ENCODE data around the gene SLX9. TPM values are rescaled to one million over a fixed set of nuclear protein-coding genes. Genes with fewer than 3 reads are reported as not detected.
"Not testable (repeated sequence)": the region's sequence is repeated elsewhere in the genome, so short reads cannot be mapped to it uniquely, and the experiment has no call there.

SLX9 gene
- total RNA-seq, 2 donors from 2014 or later = 21.4 to 24.8 TPM

DNA sequence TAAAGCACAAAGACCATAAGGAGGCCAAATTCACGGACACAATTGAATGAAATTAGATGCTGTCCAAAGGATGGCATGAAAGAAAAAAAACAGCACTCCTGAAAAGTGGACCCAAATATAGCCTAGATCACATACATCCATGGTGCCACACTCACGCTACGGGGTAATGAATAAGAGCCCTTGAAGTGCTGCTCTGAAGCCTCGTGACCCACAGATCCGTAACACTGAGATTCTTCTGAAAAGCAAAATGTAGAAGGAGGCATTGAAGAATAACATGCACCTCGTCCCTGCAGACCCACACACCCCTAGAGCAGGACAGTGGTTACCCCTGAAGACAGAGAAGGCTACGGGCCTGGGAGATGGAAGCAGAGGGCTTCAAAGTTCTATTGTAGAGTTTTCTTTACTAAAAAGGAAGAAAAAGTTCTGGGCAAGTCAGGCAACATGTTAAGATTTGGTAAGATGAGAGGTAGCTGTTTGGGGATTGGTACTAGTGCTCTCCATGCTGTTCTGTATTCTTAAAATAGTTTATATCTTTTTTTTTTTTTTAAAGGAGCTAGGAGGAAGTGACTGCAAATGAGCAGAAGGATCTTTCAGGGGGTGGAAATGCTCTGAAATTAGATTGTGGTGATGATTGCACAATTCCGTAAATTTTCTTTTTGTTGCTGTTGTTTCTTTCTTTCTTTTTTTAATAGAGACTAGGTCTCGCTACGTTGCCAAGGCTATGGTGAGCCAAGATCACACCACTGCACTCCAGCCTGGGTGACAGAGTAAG is 15.0 kb upstream of the SLX9 start:
- WGBS = 56% methylated on average over 10 of the region's 10 CpGs
- H3K9me3 ChIP-seq = no peaks in the 10 kb centered on the region
- no peaks in the 10 kb centered on the region for H3K27me3 ChIP-seq (replicated peaks; ENCODE audit: insufficient read depth)
- H3K36me3 ChIP-seq = no peaks in the 10 kb centered on the region
- intact Hi-C loops (cut with DNase I) = no loop called here
- no peak overlapping the region for H3K4me3 ChIP-seq
- DNase-seq (ENCODE audit: low spot score) = no peak
- H3K27ac ChIP-seq = peak overlapping the region in 1 of 2 donors; percentile 49
- TF ChIP-seq POLR2A (IDR thresholded peaks at IDR 0.05) = no peak
- TF ChIP-seq, protein P1, sequence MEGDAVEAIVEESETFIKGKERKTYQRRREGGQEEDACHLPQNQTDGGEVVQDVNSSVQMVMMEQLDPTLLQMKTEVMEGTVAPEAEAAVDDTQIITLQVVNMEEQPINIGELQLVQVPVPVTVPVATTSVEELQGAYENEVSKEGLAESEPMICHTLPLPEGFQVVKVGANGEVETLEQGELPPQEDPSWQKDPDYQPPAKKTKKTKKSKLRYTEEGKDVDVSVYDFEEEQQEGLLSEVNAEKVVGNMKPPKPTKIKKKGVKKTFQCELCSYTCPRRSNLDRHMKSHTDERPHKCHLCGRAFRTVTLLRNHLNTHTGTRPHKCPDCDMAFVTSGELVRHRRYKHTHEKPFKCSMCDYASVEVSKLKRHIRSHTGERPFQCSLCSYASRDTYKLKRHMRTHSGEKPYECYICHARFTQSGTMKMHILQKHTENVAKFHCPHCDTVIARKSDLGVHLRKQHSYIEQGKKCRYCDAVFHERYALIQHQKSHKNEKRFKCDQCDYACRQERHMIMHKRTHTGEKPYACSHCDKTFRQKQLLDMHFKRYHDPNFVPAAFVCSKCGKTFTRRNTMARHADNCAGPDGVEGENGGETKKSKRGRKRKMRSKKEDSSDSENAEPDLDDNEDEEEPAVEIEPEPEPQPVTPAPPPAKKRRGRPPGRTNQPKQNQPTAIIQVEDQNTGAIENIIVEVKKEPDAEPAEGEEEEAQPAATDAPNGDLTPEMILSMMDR (IDR thresholded peaks at IDR 0.05) = no peak
- no peak for TF ChIP-seq POLR2AphosphoS5 (IDR thresholded peaks at IDR 0.05)
- H3K4me1 ChIP-seq (replicated peaks) = no peaks in the 10 kb centered on the region

DNA sequence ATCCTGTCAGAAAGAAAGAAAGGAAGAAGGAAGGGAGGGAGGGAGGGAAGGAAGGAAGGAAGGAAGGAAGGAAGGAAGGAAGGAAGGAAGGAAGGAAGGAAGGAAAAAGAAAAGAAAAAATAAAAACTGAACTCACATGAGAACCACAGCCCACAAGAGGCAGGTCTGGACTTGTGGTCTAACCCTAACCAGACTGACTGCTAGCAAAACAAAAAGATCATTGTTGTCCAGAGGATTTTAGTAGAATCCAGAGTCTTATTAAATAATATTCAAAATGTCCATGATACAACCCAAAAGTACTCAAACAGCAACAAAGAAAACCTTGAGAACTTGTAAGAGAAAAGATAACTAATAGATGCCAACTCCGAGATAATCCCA is 14.5 kb upstream of the SLX9 start:
- intact Hi-C loops (cut with DNase I) = no loop called here

DNA sequence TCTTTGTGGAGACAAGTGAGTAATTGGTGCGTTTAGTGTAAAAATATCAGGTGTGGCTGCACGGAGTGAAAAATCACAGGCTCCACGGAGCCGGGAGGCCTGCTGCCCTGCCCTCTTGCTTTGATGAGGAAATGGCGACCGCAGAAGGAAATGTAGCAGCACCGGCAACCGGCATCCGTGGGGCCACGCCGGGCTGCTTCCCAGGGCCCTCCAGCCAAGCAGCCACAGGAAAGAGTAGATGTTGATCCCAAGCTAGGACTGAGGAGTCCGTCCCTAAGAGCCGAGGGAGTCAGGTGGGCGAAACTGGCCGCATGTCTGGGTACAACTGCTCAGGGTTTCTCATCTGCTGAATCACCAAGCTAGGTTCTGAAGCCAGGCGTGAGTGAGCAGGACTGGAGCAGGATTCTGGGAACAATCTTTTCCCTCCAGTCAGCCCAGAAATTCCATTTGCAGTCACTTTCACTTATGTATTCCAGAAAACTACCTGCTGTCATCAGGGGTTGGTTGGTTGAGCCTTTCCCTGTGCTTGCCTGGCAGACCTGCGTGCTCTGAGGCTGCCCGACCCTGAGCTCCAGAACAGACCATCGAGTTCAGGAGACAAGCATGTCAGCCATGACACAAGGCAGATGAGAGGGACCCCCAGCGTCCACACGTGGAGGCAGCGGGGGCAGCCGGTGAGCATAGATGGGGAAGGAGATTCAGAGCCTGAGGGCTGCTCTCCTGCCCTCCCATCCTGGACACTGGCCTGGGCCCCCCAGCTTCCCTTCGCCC is 13.3 kb upstream of the SLX9 start:
- Histone ChIP-seq H3K27ac (no peak overlapping the region), H3K36me3 (no peaks in the 10 kb centered on the region), H3K27me3 (replicated peaks; ENCODE audit: insufficient read depth) (peaks cover 1% of the 10 kb centered on the region), H3K9me3 (no peaks in the 10 kb centered on the region), H3K4me1 (replicated peaks) (peaks cover 2% of the 10 kb centered on the region), H3K4me3 (no peak overlapping the region)
- intact Hi-C loops (cut with DNase I) = no loop called here
- DNase-seq (ENCODE audit: low spot score) = no peak
- WGBS = 73% methylated on average over 24 of the region's 24 CpGs
- TF ChIP-seq POLR2A (IDR thresholded peaks at IDR 0.05) (no peak), POLR2AphosphoS5 (IDR thresholded peaks at IDR 0.05) (no peak)

More for the DNA sequence above, 14.5 kb upstream of the SLX9 start:
- Histone ChIP-seq H3K36me3 (no peaks in the 10 kb centered on the region), H3K4me3 (no peak overlapping the region), H3K9me3 (no peaks in the 10 kb centered on the region), H3K27me3 (replicated peaks; ENCODE audit: insufficient read depth) (no peaks in the 10 kb centered on the region), H3K4me1 (replicated peaks) (no peaks in the 10 kb centered on the region), H3K27ac (peak overlapping the region in 1 of 2 donors; percentile 49)
- TF ChIP-seq, protein P1 (IDR thresholded peaks at IDR 0.05) = no peak
- TF ChIP-seq POLR2AphosphoS5 (IDR thresholded peaks at IDR 0.05) (no peak), POLR2A (IDR thresholded peaks at IDR 0.05) (no peak)
- no peak for DNase-seq (ENCODE audit: low spot score)
- WGBS = 80% methylated on average over 1 of the region's 1 CpG

DNA sequence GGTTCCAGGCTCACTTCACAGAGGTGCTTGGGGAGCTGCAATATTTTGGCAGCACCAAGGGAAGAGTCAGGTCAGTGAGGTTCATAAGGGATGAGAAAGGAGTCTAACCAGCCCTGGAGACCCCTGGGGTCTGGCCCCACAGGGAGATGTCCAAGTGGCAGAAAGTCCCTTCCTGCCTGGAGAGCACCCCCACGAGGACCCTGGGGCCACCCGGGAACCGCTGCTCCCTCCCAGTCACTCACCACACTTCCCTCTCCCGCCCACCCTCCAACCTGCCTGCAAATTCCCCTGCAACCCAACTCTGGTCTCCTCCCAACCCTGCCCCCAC is 12.6 kb upstream of the SLX9 start:
- peaks cover 8% of the 10 kb centered on the region for H3K4me1 ChIP-seq (replicated peaks)
- no peak for DNase-seq (ENCODE audit: low spot score)
- peaks cover 6% of the 10 kb centered on the region for H3K27me3 ChIP-seq (replicated peaks; ENCODE audit: insufficient read depth)
- no peak for TF ChIP-seq POLR2A (IDR thresholded peaks at IDR 0.05)
- TF ChIP-seq, protein P1 (IDR thresholded peaks at IDR 0.05) = no peak
- TF ChIP-seq POLR2AphosphoS5 (IDR thresholded peaks at IDR 0.05) = no peak
- intact Hi-C loops (cut with DNase I) = no loop called here
- H3K27ac ChIP-seq = no peak overlapping the region
- H3K9me3 ChIP-seq = no peaks in the 10 kb centered on the region
- H3K4me3 ChIP-seq = no peak overlapping the region
- 20% methylated on average over 4 of the region's 4 CpGs for WGBS
- no peaks in the 10 kb centered on the region for H3K36me3 ChIP-seq

DNA sequence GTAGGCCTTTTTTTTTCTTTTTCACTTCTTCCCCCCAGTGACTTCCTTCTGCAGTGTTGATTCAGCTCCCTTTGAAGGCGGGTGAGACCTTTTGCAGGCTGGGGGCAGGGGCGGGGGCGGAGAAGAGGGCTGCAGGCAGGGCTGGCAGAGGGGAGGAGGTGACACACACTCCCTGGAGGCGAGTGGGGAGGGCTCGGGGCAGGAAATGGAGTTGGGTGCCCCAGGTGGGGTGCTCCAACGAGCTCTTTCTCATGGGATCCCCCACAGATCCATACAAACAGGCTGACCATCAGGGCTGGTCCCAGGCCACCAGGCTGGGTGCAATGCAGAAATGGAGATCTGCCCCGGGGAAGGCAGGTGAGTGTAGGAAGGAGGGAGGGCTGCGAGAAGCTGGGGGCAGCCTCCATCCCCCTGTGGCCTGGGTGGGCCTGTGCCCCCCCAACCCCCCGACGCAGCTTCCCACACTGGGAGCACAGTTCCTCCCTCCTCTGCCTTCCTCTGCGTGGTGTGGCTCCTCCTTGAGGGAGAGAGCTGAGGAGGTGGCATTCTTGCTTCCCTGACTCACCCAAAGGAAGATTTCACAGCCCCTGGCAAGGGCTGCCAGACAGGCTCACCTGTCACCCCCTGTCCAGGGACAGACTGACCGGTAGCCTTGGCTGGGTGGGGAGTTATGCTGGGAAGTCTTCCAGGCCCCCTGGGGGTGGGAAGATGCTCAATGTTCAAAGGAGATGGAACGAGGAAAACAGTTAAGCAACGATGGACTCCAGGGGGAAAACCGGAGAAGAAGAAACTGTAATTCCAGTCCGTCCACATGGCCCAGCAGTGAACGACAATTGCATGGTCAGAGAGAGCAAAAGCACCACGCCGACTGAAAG is 12.0 kb upstream of the SLX9 start:
- WGBS = 16% methylated on average over 18 of the region's 19 CpGs
- no peak for DNase-seq (ENCODE audit: low spot score)

DNA sequence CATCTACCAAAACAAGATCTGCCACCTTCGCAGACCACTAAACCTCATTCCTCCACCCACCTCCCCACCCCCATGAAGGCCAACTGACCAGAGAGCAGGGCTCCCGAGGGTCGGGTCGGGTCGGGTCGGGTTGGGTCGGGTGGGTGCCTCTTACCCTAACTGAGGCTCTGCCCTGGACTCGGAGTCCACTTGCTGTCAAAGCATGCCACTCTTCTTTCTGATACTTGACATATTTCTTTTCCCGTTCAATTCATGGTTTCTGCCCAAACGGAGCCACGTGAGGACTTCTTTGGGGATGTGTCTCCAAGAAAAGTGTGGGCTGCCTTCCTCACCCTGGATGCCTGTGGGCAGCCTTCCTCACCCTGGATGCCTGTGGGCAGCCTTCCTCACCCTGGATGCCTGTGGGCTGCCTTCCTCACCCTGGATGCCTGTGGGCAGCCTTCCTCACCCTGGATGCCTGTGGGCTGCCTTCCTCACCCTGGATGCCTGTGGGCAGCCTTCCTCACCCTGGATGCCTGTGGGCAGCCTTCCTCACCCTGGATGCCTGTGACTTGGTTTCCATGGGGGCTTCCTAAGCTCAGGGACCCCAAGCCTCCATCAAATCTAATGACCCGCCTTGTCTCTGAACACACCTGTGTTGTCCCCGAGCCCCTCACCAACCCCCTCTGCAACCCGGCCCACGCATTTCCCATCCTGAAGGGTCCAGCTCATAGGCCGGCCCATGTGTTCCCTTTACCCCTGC is 11.2 kb upstream of the SLX9 start:
- H3K36me3 ChIP-seq; DNase-seq (ENCODE audit: low spot score); intact Hi-C loops (cut with DNase I); H3K4me3 ChIP-seq; H3K27ac ChIP-seq; H3K9me3 ChIP-seq; H3K27me3 ChIP-seq (replicated peaks; ENCODE audit: insufficient read depth): not testable (repeated sequence)
- WGBS = 84% methylated on average over 13 of the region's 16 CpGs
- H3K4me1 ChIP-seq (replicated peaks) = peaks cover 12% of the 10 kb centered on the region

More for the DNA sequence above, 12.0 kb upstream of the SLX9 start:
- Histone ChIP-seq H3K9me3 (no peaks in the 10 kb centered on the region), H3K4me1 (replicated peaks) (peaks cover 12% of the 10 kb centered on the region), H3K27me3 (replicated peaks; ENCODE audit: insufficient read depth) (peaks cover 8% of the 10 kb centered on the region), H3K4me3 (no peak overlapping the region), H3K36me3 (no peaks in the 10 kb centered on the region), H3K27ac (peak overlapping the region in 1 of 2 donors; percentile 45)
- TF ChIP-seq, protein P1 (IDR thresholded peaks at IDR 0.05) = no peak
- no peak for TF ChIP-seq POLR2AphosphoS5 (IDR thresholded peaks at IDR 0.05)
- intact Hi-C loops (cut with DNase I) = no loop called here
